GM18526 (cell line): ENCODE results near the gene LCE7A.

ENCODE experiments used
- POLR2A ChIP-seq: IDR thresholded peaks from 3 replicates; pipeline ENCODE4 v1.6.1; 2011; ENCODE audit not compliant: insufficient read length; ENCODE audit errors: extremely low read depth

The LCE7A gene

GRCh38 chr1:152870831-152871730 lies 11.3 kb downstream of the LCE7A start:
- no peak for TF ChIP-seq POLR2A

DNA sequence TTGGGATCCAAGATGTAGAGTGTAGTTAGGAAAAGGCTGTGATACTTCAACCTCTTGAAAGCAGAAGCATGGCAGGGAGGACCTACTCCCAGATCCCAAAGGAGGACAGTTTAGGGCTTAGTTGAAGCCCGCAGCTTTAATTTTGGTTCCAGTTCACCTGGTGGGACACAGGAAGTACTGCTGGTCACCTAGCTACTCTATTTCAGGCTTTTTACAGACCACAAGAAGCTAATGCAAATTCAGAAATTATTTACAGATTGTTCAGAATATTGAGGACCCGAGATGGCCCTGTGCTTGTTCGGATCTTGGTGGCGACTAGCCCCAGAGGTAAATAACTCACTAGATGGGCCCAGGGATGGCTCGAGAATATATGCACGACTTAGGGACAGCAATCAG lies 11.9 kb downstream of the LCE7A start:
- no peak for TF ChIP-seq POLR2A

- no peak for TF ChIP-seq POLR2A
Measured at GRCh38 chr1:152873495-152873894, 13.7 kb downstream of the LCE7A start.

- TF ChIP-seq POLR2A, result no peak
Measured at GRCh38 chr1:152876827-152877226, 17.0 kb downstream of the LCE7A start.

DNA sequence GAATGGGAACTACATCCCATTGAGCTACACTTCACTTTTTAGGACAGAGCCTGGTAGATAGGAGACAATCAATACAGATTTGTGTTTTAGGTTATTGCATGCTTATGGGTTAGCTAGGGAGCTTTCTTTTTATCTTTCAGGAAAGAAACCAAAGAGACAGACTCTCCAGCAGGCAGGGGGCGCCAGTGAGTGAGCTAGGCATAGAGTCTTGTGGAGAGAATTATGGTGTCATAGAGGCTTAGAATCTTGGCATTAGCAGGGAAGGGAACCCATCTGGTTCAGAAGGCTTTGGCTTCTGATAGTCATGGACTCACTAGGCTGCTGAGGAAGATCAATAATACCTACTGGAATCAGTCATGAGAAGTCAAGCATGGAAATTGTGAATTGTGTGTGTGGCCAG lies 18.2 kb downstream of the LCE7A start, which contains the start of gene SMCP:
Gene SMCP (plus strand): TSS at position 281 of the 400 bp plus-strand sequence. CDS start 6,101 bp downstream, outside the sequence.
- TF ChIP-seq POLR2A, result no peak

GRCh38 chr1:152879559-152880198 lies 19.9 kb downstream of the LCE7A start:
- TF ChIP-seq POLR2A, result no peak

DNA sequence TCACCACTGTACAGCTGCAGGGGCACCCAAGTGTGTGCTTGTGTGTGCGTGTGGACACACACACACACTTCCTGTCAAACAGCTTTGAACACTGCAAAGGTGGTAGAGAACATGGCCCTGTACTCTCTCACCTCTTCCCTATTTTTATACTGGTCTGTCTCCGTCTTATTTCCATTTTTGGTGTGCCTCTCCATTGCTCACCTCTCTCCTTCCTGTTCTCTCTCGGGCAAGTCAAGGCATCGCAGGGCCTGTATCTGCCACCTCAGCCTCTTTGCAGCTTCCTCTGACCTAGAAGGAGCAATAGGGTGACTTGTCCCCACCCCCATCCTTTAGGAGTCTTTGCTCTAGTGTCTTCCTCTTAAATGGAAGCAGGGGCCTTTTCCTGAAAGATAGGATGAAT lies 20.5 kb downstream of the LCE7A start:
- TF ChIP-seq POLR2A, result no peak

DNA sequence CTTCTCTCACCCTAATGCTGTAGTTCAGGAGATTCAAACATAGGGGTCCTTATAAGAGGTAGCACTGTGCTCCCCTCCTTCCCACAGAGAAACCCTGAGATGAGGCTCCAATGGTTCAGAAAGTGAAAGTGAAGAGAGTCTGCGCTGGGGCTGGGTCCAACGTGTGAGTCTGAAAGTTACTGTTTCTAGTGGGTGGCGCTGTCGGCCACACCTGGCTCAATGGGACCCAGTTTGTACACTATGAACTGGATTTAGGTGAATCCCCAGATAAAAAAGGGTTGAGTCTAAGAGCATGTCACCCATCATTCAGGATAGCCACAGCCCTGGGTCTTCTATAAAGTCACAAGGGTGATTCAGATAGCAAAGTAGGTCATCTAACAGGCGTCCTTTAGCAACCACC lies 21.1 kb downstream of the LCE7A start:
- TF ChIP-seq POLR2A, result no peak

DNA sequence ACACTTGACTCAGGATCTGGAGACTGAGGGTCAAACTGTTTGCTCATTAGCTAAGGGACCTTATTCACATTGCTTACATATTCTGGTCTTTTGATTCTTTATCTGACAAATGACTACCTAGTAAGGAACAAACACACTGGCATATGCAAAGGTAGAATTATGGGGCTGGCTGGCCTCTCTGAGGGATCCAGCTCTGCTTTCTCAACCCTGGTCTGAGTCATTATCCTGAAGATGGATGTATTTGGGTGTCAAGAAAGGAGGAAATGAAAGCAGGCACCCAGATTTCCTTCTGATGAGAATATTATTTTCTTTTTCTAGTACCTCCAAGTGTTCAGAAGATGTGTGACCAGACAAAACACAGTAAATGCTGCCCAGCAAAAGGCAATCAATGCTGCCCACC lies 24.3 kb downstream of the LCE7A start:
- TF ChIP-seq POLR2A, result no peak

- TF ChIP-seq POLR2A, result no peak
Measured at GRCh38 chr1:152884506-152884905, 24.7 kb downstream of the LCE7A start.

GRCh38 chr1:152884966-152885624 lies 25.3 kb downstream of the LCE7A start:
- no peak for TF ChIP-seq POLR2A

- TF ChIP-seq POLR2A, result no peak
Measured at GRCh38 chr1:152886085-152886484, 26.3 kb downstream of the LCE7A start.

- no peak for TF ChIP-seq POLR2A
Measured at GRCh38 chr1:152886758-152887409, 27.1 kb downstream of the LCE7A start.

GRCh38 chr1:152888126-152888525 lies 28.3 kb downstream of the LCE7A start:
- TF ChIP-seq POLR2A, result no peak

DNA sequence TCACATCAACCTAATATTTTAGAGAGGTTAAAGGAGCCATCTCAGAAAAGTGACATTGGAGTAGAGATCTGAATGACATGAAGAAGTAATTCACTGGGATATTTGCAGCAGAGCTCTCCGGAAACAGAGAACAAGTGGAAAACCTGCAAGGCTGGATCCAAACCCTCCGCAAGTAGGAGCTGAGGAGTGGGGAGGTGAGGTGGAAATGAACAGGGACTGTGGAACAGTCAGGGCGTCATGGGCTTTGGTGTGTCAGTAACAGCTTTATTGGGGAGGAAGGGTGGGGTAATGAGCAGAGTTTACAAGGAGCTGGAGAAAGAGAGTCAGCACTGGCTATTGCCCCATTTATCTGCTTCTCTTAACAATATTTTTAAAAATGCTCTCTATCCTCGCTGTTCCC lies 39.2 kb downstream of the LCE7A start:
- no peak for TF ChIP-seq POLR2A

DNA sequence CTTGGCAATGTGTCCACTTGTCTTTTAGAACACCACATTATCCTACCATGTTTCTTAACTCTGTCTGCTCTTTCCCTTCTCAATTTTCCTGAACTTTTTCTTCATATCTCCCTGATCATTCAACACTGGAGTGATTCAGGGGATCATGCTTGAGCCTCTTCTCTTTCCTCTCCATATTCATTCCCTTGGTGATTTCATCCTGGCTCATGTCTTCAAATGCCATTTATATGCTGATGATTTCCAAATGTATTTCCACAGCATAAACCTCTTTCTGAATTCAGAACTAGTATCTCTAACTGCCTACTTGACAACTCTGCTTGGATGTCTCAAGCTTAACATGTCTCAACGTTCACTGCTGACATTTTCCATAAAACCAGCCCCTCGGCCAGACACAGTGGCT lies 40.1 kb downstream of the LCE7A start:
- TF ChIP-seq POLR2A, result no peak

DNA sequence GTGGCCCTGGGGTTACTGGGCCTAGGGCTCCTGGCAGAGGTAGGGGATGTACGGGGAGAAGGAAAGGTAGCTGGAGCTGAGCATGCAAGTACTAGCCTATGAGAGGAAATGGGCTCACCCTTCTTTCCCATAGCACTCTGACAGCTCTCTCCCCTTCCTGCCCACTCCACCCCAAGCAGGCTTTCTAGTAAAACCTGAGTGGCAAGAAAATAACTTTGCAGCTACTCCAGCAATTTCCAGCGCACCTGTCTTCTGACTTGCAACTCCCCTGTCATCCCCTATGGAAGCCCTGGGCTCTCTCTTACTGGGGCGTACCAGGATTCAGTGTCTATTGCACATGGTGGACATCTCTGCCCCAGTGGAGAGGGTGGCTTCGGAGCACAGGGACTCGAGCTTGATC lies 41.8 kb downstream of the LCE7A start:
- TF ChIP-seq POLR2A, result no peak
